Measurements from ENCODE around the gene REEP3.
A peak's percentile ranks its signal among the peaks of the same experiment; 100 is the strongest.
"Not testable (repeated sequence)": the region's sequence is repeated elsewhere in the genome, so short reads cannot be mapped to it uniquely, and the experiment has no call there.

REEP3 gene

DNA sequence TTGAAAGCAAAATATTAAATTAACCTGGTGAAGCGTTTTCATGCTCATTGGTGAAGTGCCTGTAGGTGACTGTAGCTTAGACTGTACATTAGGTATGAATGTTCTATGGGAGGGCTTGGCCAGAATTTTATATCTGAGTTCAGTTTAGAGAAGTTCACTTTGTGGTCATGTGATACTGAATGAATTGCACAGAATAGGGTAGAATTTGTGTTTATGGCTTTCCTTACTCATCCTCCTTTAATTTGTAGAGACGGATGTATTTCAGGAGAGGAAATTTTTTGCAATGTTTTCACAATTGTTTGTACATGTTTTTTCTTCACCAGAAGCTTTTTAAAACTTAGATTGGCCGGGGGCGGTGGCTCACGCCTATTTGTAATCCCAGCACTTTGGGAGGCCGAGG lies 32.3 kb downstream of the REEP3 start:
- DNase-seq, result no peak

DNA sequence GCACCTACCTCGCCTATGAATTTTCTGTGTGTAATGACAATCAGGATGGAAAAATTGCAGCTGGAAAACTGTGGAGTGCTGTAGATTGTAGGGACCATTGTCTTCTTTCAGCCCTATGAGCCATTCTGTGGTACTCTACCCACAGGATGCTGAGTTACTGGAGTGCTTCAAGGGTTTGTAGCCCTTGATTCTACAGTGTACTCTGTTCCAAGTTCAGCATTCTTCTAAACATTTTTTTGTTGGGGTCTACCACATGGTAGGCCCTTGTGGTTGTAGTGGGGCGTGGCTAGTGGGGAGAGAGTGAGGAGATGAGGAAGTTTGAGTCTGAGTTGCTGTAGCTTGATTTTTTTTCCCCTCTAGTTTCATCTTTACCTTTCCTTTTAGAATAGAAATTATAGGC lies 33.5 kb downstream of the REEP3 start:
- no peak for DNase-seq

DNA sequence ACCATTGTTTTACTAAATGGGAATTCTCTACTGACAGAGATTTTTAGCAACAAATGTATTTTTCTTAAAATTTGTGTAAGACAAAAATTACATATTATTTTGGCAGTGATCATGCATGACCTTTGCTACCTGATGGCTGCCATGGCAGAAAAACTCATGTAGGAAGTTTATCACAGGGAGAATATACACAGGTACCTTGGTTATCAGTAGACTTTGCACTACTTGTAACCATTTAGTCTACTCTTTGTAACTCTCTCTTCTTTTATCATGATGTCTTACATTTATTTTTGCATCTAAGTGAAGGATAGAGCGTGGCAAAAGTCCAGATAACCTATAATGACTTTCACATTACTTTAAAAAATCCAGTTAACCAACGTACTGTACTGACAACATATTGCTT lies 34.1 kb downstream of the REEP3 start:
- DNase-seq, result no peak

DNA sequence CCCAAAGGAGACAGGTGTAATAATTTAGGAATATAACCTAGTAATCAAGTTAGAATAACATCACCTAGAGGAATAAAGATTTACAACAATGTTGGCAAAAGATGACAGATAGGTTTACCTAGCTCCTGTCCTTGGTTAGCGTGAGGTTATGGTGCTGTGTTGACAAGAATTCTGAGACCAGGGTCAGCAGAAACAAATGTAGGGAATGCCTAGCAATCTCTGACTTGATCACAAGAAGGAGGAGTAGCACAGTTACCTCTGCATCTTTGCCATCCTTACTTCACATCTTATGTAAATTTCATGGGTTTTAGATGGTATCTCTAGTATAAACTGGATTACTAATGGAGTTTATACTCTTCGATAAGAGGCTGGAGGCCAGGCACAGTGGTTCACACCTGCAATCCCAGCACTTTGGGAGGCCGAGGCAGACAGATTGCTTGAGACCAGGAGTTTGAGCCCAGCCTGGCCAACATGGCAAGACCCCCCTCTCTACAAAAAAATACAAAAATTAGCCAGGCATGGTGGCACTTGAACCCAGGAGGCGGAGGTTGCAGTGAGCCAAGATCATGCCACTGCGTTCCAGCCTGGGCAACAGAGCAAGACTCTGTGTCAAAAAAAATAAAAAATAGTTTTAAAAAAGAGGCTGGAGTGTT lies 37.1 kb downstream of the REEP3 start:
- DNase-seq, result no peak

DNA sequence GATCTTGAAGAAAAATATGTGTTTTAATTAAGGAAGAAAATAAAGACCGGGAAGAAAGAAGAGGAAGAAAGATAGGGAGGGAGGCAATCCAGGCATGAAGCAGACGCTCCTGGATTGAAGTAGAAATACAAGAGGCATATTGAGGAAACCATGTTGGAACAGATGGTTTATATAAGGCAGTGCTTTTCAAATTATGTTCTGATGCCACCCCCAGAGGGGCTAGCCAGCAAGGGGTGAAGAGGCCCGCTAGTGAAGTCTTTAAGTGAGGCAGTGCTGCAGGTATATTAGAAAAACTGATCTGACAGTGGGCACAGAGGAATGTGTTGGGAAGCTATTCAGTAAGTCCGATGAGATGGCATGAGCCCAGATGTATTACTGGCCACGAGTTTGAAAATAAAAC lies 40.1 kb downstream of the REEP3 start:
- DNase-seq, result no peak

DNA sequence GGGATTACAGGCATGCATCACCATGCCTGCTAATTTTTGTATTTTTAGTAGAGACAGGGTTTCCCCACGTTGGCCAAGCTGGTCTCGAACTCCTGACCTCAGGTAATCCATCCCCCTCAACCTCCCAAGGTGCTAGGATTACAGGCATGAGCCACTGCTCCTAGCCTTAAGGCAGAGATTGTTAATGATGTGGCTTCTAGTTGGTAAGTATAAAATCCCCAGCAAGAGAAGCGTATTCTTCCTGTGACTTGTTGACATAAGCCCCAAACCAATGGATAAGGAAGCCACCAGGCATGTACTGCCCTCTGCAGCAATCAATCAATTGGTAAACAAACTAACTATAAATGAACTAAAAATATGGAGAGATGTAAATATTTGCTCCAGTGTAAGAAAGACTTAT lies 41.2 kb downstream of the REEP3 start:
- DNase-seq, result no peak

DNA sequence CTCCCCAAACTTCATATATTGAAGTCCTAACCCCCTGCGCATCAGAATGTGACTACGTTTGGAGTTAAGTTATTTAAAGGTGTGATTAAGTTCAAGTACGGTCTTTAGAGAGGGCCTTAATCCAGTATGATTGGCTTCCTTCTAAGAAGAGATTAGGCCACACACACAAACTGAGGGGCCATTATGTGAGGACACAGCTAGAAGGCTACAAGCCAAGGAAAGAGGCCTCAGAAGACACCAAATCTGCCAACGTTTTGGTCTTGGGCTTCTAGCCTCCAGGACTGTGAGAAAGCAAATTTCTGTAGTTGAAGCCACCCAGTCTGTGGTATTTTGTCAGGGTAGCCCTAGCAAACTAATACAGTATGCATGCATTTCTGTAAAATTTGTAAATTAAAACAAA lies 41.7 kb downstream of the REEP3 start:
- no peak for DNase-seq

DNA sequence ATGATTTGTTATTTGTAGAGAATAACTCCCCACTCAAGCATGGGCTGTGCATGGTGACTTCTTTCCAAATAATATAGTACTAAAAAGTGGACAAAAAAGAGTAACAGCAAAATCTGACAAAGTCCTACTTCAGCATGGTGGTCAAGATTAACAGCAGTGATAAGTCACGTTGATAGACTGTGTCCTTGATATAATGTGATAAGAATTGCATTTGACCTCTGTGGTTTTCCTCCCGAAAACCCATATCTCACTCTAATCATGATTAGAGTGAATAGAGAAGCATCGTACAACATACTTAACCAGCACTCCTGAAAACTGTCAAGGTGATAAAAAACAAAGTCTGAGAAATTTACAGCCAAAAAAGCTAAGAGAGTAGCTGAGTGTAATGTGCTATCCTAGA lies 42.4 kb downstream of the REEP3 start:
- no peak for DNase-seq

DNA sequence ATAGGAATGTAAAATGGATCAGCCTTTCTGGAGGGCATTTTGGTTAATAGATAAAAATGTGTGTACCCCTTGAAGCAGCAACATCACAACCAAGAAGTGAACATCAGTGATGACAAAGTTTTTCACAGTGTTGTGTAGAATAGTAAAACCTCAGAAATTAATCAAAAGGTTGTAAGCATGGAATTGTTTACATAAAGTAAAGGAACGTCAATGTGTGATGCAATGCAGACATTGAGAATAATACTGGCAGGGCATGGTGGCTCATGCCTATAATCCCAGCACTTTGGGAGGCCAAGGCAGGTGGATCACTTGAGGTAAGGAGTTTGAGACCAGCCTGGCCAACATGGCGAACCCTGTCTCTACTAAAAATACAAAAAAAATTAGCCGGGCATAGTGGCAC lies 43.5 kb downstream of the REEP3 start:
- DNase-seq, result not testable (repeated sequence)

DNA sequence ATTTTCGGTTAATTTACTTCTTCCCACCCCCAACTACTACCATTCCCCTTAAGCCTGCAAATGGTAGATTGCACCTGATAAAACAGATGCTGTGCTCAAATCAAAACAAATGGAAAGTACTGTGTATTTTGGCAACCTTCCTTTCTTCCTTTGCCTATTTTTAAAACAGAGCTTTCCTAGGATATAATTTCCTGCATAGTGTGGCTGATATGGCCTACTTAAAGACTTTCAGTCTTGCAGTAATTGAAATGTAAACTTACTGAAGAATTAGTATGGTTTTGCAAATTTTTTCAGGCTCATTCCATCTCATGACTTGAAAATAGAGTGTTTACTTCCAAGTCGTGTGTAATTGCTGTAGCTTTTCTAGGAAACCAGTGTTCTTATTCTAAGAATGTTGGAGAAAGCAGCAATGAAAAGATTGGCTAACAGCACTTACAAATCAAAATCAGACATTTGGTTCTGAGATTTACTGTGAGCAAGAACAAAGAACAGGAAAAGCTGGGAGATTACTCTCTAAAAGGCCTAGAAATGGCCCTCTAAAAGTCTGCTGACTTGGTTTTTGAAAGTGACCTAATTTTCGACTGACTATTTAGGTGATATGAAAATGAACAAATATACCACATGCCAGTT lies 52.0 kb downstream of the REEP3 start:
- peak in 1 of 2 experiments; percentile 3 for DNase-seq

DNA sequence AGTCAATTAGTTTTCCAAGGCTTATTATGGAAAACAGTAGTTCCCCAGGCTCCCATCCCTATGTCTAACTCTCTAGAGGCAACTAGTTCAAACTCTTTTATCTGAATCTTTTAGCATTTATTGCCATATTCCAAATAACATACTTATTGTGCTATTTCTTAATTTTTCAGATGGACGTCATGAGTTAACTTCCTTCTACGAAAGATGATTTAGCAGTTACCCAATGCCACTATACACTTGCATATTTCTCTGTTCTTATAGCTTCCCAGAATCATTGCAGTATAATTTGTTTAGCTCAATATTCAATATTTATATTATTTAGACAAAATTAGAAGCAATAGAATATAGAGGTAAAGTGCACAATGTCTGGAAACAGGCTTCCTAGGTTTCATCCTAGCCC lies 52.8 kb downstream of the REEP3 start:
- no peak for DNase-seq

DNA sequence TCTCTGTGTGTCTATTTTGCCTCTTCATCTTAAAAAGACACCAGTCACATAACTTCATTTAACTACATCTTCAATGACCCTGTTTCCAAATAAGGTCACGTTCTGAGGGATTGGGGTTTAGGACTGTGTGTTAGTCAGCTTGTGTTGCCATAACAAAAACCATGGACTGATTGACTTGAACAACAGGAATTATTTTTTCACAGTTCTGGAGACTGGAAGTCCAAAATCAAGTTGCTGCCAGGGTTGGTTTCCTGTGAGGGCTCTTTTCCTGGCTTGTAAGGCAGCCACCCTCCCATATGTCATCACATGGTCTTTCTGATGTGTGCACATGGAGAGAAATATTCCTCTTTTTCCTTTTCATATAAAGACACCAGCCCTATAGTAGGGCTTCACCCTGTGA lies 55.3 kb downstream of the REEP3 start:
- no peak for DNase-seq

DNA sequence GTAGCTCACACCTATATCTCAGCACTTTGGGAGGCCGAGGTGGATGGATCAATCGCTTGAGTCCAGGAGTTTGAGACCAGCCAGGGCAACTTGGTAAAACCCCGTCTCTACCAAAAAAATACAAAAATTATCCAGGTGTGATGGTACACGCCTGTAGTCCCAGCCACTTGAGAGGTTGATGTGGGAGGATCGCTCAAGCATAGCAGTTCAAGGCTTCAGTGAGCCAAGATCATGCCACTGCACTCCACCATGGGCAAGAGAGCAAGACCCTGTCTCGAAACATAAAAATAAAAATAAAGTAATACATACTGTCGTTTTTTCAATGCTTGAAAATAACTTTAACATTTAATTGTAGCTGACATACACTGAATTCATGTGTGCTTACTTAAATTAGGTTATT lies 57.3 kb downstream of the REEP3 start:
- DNase-seq, result no peak

DNA sequence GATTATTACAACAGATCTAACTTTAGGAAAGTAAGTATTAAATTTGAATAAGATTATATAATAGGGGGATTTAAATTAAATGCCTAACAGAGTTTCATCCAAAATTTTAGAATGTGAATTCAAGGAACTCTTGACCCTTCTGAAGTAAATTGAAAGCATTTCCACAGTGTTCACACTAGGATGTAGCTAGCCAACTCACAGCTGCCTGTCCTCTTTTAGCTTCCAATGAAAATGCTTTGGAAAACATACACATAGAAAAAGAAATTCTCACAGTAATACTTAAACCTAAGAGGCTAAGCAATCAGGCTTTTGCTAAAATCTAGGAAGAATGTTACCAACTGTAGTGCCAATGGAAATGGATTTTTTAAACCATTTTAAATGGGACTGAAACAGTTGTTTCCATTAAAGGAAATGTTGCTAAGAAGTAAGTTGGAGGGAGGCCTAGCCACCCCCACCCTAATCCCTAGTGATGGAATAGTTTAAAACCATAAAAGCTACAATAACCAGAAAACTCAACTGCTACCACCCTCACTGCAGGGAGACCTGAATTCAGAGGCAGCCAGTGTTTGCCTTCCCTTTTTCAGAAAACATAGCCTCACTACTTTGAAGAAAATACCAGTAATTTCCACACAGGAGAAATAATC lies 58.3 kb downstream of the REEP3 start:
- DNase-seq, result no peak

DNA sequence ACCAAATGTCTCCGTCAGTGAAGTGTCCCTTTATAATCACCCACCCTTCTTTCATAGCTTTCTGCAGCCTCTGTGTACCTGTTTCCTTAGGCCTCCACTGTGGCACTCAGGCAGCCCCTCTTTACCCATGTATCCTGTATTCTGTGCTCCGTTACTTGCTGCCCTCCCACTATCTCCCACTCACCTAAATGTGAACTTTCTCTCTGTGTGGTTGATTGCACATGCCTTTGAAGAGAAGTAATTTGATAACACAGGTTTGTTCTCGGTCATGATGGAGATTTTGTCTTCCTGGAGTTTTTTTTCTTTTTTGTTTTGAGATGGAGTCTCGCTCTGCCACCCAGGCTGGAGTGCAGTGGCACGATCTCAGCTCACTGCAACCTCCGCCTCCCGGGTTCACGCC lies 61.5 kb downstream of the REEP3 start:
- no peak for DNase-seq

DNA sequence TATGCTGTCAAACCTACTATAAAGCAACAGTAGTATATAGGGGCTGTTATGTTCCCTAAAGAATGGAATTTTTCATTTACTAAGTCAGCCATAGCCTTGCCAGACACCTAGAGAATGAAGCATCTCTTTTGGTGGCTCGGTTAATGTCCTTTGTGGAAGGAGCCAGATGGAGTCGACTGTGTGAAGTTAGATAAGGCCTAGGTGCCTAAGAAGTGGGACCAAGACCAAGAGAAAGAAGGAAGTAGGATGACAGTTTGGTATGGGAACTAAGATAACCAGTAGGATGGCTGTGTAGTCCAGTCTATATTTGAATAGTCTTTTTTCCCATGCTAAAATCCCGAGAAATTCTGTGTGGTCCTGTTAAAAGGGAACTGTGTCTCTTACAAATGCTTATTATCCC lies 62.2 kb downstream of the REEP3 start:
- DNase-seq, result no peak

DNA sequence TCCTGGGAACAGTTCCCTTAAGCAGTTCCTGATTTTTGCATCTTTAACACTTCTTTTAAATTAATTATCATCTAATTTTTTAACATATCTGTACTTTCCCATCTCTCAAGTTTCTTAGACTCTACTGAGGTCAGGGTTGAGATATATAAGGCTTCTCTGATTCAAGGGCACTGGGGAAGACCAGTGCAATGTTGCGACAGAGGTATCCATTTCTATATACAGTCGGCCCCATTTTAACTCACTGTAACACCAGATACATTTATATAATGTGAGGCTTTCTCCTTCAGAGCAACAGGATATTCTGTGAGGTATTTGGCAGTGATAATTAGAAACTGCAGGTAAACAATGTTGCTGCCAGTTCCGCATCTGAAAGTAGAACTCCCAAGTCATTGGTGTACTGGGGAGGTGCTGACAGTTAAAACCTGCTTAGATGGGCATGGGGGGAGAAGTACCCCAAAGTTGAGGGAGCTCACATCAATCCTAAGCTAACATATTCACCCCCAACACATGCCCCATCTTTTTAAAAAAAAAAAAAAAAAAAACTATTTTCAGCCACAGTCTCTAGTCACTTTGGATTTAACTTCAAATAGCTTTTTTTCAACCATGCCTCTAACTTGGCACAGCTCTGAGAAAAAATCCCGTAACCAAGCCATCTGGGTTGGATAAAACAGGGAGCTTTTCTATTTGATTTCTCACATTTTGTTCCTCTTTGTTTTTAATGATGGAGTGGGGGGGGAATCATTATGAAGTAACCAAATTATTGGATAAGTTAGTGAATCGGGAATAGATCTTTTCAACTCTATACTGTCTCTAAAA lies 62.9 kb downstream of the REEP3 start:
- DNase-seq, result no peak

DNA sequence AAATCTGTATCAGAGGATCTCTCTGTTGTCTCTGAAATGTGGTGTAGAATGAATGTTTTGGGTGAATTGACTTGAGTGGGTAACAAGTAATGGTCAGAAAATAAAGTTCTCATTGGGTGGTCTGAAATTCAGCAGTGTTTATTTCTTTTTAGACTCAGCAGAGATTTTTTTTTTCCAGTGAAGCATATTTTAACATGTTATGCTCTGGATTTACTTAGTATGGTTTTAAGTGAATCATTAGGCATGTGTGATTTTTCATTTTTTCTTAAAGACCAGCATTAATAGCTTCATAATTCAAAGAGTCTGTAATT lies 63.5 kb downstream of the REEP3 start:
- no peak for DNase-seq

DNA sequence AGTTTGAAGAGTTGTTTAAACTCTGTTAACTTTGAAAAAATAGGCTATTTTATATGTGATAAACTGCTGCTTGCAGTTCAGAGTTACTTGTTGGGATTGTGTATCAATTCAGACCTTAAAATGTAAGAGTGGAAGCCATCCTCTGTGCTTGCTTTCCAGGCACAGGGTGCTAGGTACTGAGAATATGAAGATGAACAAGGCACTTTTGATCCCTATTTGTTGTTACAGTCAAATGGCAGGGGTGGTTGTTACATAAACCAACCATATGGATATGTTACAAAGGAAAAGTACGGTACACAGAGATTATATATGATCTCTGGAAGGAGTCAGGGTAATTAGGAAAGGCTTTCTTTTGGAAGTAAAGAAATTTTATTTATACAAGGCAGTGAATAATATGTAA lies 63.8 kb downstream of the REEP3 start:
- no peak for DNase-seq

DNA sequence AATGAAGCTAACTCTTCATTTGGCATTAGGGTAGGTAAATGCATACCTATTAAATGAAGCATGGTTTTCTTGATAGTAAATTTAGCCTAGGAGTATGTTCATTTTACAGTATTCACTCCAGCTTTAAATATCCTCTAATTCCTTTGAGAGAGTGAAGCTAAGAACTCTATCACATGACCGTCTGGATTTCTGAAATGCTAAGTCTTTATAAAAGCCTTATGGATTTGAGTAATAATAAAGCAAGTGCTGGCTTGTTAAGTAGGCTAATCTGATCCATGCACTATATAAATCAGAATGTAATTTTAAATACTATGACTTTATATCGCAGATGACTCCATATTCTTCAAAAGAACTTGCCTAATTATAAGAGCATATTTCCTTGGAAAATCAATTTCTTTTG lies 64.8 kb downstream of the REEP3 start:
- DNase-seq, result no peak

DNA sequence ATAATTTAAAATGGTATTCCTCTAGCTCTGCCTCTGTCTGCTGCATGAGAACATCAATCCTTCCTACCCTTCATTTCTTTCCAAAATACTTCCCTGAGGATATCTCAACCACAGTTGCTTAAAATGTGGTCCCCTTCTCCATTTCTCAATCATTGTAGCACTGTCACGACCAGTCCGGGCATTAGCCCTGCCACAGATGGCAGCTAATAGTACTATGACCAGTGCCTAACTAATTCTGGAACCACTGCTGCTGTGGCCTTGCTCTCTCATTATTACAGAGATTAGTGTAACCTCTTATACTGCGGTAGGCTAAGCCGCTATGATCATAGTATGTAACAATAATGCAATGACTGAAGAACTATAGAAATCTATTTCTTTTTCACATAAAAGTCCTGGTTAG lies 66.0 kb downstream of the REEP3 start:
- no peak for DNase-seq

DNA sequence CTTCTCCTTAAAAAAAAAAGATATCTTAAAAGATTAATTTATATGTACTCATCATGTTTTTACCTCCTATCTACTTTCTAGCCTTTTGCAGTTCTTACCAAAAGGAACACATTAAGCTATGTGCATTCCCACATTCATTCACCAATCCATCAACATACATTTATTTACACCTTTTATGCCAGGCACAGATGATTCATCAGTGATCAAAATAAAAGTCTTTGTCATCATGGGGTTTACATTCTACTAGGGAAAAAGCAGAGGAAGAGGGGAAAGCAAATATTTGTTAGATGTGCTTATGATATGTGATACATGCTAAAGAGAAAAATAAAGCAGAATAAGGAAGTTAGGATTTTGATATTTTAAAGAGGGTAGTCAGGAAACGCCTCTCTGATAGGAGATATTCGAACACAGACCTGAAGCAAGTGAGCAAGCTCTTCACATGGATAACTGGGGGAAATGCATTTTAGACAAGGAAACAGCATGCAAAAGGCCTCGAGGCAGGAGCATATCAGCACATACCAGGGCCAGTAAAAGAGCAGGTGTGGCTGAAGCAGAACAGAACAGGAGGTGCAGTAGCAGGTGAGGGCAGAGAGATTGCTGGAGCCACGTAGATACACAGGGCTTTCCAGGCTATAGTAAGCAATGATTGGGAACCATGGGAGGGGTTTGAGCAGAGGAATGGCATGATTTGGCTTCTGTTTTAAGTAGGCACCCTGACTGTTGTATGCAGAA lies 67.4 kb downstream of the REEP3 start:
- peak in 1 of 2 experiments; percentile 7 for DNase-seq
